Measurements from ENCODE around the gene LCE3A.
"Not testable (repeated sequence)": the region's sequence is repeated elsewhere in the genome, so short reads cannot be mapped to it uniquely, and the experiment has no call there.

Gene LCE3A

GRCh38 chr1:152622803-152623202, at the start of gene LCE3A:
Gene LCE3A, minus strand, starts transcription at chr1:152623103. Its CDS starts 0 bp downstream, at chr1:152623103.
- no peak for DNase-seq (ENCODE audit: low spot score)

- DNase-seq (ENCODE audit: low spot score) = no peak
Observed at GRCh38 chr1:152667648-152668047, 44.7 kb upstream of the LCE3A start.

DNA sequence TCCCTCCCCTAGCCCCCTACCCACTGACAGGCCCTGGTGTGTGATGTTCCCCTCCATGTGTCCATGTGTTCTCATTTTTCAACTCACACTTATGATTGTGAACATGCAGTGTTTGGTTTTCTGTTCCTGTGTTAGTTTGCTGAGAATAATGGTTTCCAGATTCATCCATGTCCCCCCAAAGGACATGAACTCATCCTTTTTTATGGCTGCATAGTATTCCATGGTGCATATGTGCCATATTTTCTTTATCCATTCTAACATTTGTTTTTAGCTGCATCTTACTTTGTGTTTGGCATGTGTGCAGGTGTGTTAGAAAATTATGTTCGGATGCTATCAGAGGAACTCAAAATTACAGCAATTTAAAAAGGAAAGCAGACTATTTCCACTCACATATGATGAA, 43.3 kb upstream of the LCE3A start:
- not testable (repeated sequence) for DNase-seq (ENCODE audit: low spot score)

- no peak for DNase-seq (ENCODE audit: low spot score)
Observed at GRCh38 chr1:152663098-152663497, 40.2 kb upstream of the LCE3A start, which contains the start of gene LCE2D. Gene LCE2D, plus strand, starts transcription at chr1:152663380. Its CDS starts 726 bp downstream, at chr1:152664106.

- DNase-seq (ENCODE audit: low spot score) = no peak
Observed at GRCh38 chr1:152658649-152659048, 35.7 kb upstream of the LCE3A start.

DNA sequence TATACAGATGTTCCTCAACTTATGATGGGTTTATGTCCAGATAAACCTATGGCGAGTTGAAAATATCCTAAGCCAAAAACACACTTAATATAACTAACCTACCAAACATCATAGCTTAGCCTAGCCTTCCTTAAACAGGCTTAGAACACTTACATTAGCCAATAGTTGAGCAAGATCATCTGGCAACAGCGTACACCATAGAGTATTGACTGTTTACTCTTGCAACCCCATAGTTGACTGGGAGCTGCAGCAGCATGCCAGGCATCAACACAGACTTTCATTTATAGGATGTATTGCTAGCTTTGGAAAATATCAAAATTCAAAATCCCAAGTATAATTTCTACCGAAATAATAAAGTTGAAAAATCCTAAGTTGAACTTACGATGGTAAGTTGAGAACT, 34.8 kb upstream of the LCE3A start:
- DNase-seq (ENCODE audit: low spot score) = no peak

DNA sequence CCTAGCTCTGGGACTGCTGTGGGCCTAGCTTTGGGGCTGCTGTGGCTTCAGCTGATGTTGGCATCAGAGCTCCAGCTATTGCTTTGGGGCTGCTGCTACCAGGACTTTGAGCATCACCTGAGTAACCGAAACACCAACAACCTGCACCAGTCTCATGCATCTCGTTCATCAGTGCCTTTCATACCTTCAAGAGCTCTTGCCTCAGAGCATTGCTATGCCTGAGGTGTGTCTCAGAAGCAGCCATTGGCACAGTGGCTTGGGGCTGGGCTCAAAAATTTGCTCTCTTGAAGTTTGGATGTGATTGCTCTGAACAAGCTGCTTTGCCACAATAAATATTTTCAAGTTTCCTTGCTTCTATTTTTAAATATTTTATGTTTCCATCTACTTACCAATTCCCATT, 33.6 kb upstream of the LCE3A start:
- no peak for DNase-seq (ENCODE audit: low spot score)

GRCh38 chr1:152654110-152654509, 31.2 kb upstream of the LCE3A start:
- peak; percentile 73 for DNase-seq (ENCODE audit: low spot score)

- peak; percentile 12 for DNase-seq (ENCODE audit: low spot score)
Observed at GRCh38 chr1:152646656-152647055, 23.8 kb upstream of the LCE3A start.

- DNase-seq (ENCODE audit: low spot score) = no peak
Observed at GRCh38 chr1:152645146-152645545, 22.2 kb upstream of the LCE3A start.

- no peak for DNase-seq (ENCODE audit: low spot score)
Observed at GRCh38 chr1:152643945-152644344, 21.0 kb upstream of the LCE3A start.

DNA sequence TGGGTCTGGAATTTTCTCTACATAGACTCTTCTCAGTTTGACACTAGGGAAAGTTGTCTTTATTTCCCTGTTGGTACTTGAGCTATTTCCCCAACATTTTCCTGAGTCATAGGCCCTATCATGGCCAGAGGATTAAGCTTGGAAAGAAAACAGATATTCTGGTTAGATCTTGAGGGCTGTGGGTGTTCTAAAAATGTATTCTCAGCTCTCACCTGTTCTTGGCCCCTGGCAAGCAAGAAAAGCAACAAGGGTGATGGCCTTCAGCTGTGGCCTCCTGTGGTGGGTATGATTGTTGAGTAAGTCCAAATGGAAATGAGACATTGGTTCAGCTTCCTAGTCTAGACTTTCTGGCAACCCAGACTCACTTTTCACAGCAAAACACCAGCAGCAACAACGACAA, 17.4 kb upstream of the LCE3A start:
- no peak for DNase-seq (ENCODE audit: low spot score)

DNA sequence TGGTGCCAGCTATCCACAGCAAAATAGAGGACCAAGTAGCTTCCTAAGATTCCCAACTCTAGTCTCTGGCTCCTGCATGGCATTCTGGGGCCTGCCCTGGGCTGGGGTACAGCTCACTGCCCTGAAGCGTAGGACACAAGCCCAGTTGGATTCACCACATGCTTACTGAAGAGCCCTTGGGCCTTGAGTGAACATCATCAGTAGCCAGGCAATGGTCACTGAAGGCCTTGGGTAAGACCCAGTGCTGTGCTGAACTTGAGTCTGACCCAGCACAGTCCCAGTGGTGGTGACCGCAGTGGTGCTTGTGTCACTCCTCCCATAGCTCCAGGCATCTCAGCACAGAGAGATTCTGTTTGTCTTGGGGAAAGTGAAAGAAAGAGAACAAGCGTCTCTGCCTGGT, 7.7 kb upstream of the LCE3A start:
- no peak for DNase-seq (ENCODE audit: low spot score)

- no peak for DNase-seq (ENCODE audit: low spot score)
Observed at GRCh38 chr1:152626744-152627143, 3.8 kb upstream of the LCE3A start.

DNA sequence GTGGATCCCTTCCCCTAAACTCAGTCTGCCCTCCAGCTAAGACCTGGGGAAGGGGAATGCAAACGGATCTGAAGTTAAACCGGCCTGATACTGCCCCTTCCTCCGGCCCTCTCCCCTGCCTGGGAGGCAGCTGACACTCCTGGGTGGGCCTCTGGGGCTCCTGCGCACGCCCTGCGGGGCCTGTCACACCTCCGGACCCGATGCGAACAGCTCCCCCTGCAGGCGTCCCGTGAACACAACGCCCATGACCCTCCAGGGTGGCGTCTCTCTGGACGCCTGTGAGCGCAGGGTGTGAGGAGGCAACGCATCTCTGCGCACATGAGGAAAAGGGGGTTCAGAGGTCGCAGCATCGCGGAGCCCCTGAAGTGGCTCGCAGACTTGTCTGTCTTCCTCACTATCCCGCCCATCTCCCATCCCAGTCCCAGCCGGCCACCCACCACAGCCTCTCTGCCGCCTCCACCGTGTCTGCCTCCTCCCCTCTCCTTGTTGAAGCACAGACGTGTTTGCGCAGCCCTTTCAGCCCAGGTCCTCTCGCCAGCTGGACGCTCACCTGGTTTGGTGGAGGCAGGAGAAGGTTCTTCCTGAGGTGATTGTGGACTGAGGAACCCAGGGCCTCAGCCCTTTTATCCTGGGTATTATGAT, 421 bp upstream of the LCE3A start:
- DNase-seq (ENCODE audit: low spot score) = peak; percentile 20

DNA sequence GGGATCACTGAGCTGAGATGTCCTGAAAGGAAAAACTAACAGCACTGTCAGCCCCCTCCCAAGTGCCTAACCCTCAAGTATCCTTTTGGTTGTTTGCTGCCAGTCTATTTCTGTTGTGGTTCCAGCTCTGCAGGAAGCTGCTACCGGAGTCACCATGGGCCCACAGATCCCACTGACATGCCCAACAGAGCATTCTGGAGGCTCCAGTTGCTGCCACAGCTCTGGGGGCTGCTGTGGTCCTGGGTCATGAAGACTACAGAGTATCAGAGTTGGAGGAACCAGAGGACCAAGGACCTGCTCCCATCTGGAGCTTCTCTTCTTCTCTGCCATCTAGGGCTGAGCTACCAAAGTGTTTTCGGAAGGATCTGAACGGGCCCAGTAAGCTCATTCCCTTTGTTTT, 910 bp downstream of the LCE3A start:
- DNase-seq (ENCODE audit: low spot score) = no peak

- no peak for DNase-seq (ENCODE audit: low spot score)
Observed at GRCh38 chr1:152613511-152613910, 9.4 kb downstream of the LCE3A start, which contains the start of gene LCE3B. Gene LCE3B, plus strand, starts transcription at chr1:152613811. Its CDS starts 0 bp downstream, at chr1:152613811.

DNA sequence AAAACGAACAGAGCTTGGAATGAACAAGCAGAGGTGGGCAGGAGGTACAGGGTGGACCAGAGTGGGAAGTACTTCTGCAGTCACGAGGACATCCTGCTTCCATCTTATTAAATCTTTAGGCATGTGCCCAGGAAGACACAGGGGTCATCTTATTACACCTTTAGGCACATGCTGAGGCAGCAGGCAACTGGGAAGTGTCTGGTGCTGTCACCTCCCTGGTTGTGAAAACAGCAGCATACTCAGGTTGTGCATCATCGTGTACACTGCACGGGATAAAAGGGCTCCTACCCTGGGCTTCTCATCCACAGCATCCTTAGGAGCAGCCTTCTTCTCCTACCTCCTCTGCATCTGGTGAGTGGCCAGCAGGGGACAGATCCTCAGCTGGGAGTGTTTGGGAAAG, 23.0 kb downstream of the LCE3A start, which contains the start of gene LCE3C:
Gene LCE3C (plus strand): TSS at position 301 of the 400 bp plus-strand sequence. CDS start 498 bp downstream, outside the sequence.
- no peak for DNase-seq (ENCODE audit: low spot score)

GRCh38 chr1:152596986-152597385, 25.9 kb downstream of the LCE3A start:
- DNase-seq (ENCODE audit: low spot score) = no peak

GRCh38 chr1:152585586-152585985, 37.3 kb downstream of the LCE3A start:
- no peak for DNase-seq (ENCODE audit: low spot score)

GRCh38 chr1:152582647-152583046, 40.3 kb downstream of the LCE3A start:
- DNase-seq (ENCODE audit: low spot score) = no peak

DNA sequence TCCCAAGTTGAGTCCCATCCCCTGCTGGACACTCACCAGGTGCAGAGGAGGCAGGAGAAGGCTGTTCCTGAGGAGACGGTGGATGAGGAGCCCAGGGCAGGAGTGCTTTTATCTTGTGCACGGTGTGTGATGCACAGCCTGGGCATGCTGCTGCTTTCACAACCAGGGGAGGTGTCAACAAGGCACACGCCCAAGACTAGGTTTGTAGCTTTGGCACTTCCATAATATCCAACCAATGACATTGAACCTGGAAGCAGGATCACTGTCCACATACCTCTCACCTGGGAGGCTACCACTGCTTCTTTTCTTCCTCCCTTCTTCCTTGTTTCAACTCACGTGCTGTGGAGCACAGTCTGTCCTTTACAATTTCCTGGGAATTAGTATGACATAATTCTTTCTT, 42.5 kb downstream of the LCE3A start, which contains the start of gene LCE3D:
Gene LCE3D (minus strand): TSS at position 84 of the 400 bp plus-strand sequence. CDS start 580 bp downstream, outside the sequence.
- DNase-seq (ENCODE audit: low spot score) = no peak

DNA sequence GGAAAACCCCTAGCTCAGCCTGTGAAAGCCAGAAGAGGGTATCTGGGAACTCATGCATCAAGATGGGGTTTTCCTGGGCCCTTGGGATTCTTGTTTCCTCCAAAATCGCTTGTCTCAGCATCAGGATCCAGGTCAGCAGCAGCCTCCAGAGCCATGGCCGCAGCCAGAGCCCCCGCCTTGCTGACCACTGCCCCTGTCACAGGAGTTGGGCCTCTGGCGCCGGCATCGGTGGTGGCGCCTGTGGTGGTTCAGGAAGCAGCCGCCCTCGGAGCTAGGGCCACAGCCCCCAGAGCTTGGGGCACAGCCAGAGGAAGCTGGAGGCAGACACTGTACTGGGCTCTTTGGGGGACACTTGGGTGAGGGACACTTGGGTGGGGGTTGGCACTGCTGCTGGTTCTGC, 43.4 kb downstream of the LCE3A start:
- DNase-seq (ENCODE audit: low spot score) = not testable (repeated sequence)

DNA sequence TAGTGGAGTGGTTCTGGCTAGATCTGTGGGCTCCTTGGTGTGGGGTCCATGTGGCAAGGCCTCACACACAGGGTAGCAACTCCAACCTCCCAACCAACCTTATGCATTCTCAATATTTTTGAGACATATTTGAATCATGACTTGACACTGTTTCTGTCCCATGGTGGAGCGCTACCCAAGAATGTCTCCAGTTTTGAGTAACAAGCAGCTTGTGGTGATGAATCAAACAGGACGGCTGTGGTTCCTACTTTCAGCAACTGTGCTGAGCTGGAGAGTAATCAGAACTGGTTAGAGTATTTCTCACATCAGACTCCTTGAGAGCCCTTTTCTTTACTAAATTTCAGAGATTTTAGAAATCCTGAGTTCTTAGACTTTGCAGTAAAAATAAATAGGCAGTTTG, 45.7 kb downstream of the LCE3A start:
- no peak for DNase-seq (ENCODE audit: low spot score)
